Thoracic aorta (tissue), 2 donors: Measurements from ENCODE around the gene SPAG7. TPM values are rescaled to one million over a fixed set of nuclear protein-coding genes. Genes with fewer than 3 reads are reported as not detected.

ENCODE experiments used
- ATAC-seq: fragments of 150-250 bp; one replicate; pipeline ENCODE4 v1.8.0; 2017; ENCODE audit warnings: low read depth; ENCODE audit not compliant: insufficient number of reproducible peaks, low FRiP score
- DNase-seq: peaks from one replicate; pipeline ENCODE4 v3.0.0-alpha.2; 2020; ENCODE audit warnings: low spot score
- H3K27ac ChIP-seq, 2 donors: fragments of 200-600 bp; sonication (generic); 1 replicate in 1 of 2; 2 replicates in 1 of 2; pipeline ENCODE4 v1.5.1; 2016; ENCODE audit warnings: mild to moderate bottlenecking in 2 of 2, moderate library complexity in 2 of 2
- H3K27me3 ChIP-seq: fragments of 200-600 bp; sonication (generic); replicated peaks from 2 replicates; pipeline ENCODE4 v1.6.0; 2016; ENCODE audit warnings: mild to moderate bottlenecking; ENCODE audit not compliant: insufficient read depth
- H3K36me3 ChIP-seq: fragments of 200-600 bp; sonication (generic); one replicate; pipeline ENCODE4 v1.5.1; 2016
- H3K4me1 ChIP-seq, 2 donors: fragments of 200-600 bp; sonication (generic); 1 replicate in 1 of 2; 2 replicates in 1 of 2; pipeline versions ENCODE4 v1.5.1 to v1.6.0; 2016; ENCODE audit warnings: low read depth in 2 of 2, mild to moderate bottlenecking in 1 of 2; ENCODE audit not compliant: control insufficient read depth in 1 of 2
- H3K4me3 ChIP-seq: fragments of 200-600 bp; sonication (generic); 2 replicates; pipeline ENCODE4 v1.5.1; 2016; ENCODE audit warnings: mild to moderate bottlenecking
- H3K9me3 ChIP-seq: fragments of 200-600 bp; sonication (generic); 2 replicates; pipeline ENCODE4 v1.5.1; 2016
- CTCF ChIP-seq: fragments of 200-600 bp; sonication (generic); IDR thresholded peaks from one replicate; pipeline ENCODE4 v1.5.1; 2019; ENCODE audit warnings: antibody characterized with exemption
- total RNA-seq, 2 donors: library from RNA; depleted of rRNA; stranded (reverse); fragments of >200 nt; gene quantifications; one replicate each; pipeline versions ENCODE4 v1.1.0 to v1.2.3, GENCODE V29; 2016

Gene SPAG7
- total RNA-seq, 2 donors from 2014 or later: 32.3 to 43.1 TPM

- no peak for TF ChIP-seq CTCF
- DNase-seq (no peak), ATAC-seq (no peak)
- Histone ChIP-seq H3K27me3 (no peaks in the 10 kb centered on the region), H3K4me3 (peak overlapping the region; percentile 76), H3K27ac (peak overlapping the region; percentile 93 to 97), H3K36me3 (peaks cover 6% of the 10 kb centered on the region), H3K9me3 (no peaks in the 10 kb centered on the region), H3K4me1 (peaks cover 22 to 59% of the 10 kb centered on the region in 2 donors)
Measured at GRCh38 chr17:4947010-4947410, 20.6 kb downstream of the SPAG7 start.

- no peak for DNase-seq
- TF ChIP-seq CTCF: no peak
- Histone ChIP-seq H3K36me3 (peaks cover 6% of the 10 kb centered on the region), H3K4me1 (peaks cover 25 to 65% of the 10 kb centered on the region in 2 donors), H3K27me3 (no peaks in the 10 kb centered on the region), H3K27ac (peak overlapping the region; percentile 93 to 97), H3K4me3 (peak overlapping the region; percentile 76), H3K9me3 (no peaks in the 10 kb centered on the region)
- no peak for ATAC-seq
Measured at GRCh38 chr17:4946312-4946976, 21.2 kb downstream of the SPAG7 start.

- no peaks in the 10 kb centered on the region for H3K27me3 ChIP-seq
- peak overlapping the region; percentile 76 for H3K4me3 ChIP-seq
- H3K36me3 ChIP-seq: peaks cover 6% of the 10 kb centered on the region
- TF ChIP-seq CTCF: no peak
- no peaks in the 10 kb centered on the region for H3K9me3 ChIP-seq
- no peak for DNase-seq
- H3K4me1 ChIP-seq: peaks cover 30 to 65% of the 10 kb centered on the region in 2 donors
- peak overlapping the region; percentile 93 to 97 for H3K27ac ChIP-seq
- no peak for ATAC-seq
Measured at GRCh38 chr17:4945944-4946280, 21.7 kb downstream of the SPAG7 start.

- H3K27ac ChIP-seq: peak overlapping the region; percentile 73 to 97
- peaks cover 30 to 62% of the 10 kb centered on the region in 2 donors for H3K4me1 ChIP-seq
- no peak for TF ChIP-seq CTCF
- H3K4me3 ChIP-seq: peak overlapping the region; percentile 76
- H3K27me3 ChIP-seq: no peaks in the 10 kb centered on the region
- H3K36me3 ChIP-seq: peaks cover 6% of the 10 kb centered on the region
- no peaks in the 10 kb centered on the region for H3K9me3 ChIP-seq
- DNase-seq (no peak), ATAC-seq (peak; percentile 50)
Measured at GRCh38 chr17:4945176-4945943, 22.3 kb downstream of the SPAG7 start.

- H3K27me3 ChIP-seq: no peaks in the 10 kb centered on the region
- no peaks in the 10 kb centered on the region for H3K9me3 ChIP-seq
- ATAC-seq: no peak
- H3K27ac ChIP-seq: peak overlapping the region; percentile 73 to 97
- H3K4me1 ChIP-seq: peaks cover 30 to 60% of the 10 kb centered on the region in 2 donors
- peaks cover 6% of the 10 kb centered on the region for H3K36me3 ChIP-seq
- TF ChIP-seq CTCF: no peak
- DNase-seq: no peak
- H3K4me3 ChIP-seq: peak overlapping the region; percentile 76
Measured at GRCh38 chr17:4944554-4945175, 23.0 kb downstream of the SPAG7 start.
